GM19463 (cell line): ENCODE measurements around the gene SMIM8.

Experiments
- ATAC-seq: cut with Tn5 transposase; IDR thresholded peaks from one replicate; pipeline ENCODE4 v1.9.1; 2021; ENCODE audit warnings: mild to moderate bottlenecking, moderate library complexity; ENCODE audit not compliant: unreplicated experiment

SMIM8 gene

DNA sequence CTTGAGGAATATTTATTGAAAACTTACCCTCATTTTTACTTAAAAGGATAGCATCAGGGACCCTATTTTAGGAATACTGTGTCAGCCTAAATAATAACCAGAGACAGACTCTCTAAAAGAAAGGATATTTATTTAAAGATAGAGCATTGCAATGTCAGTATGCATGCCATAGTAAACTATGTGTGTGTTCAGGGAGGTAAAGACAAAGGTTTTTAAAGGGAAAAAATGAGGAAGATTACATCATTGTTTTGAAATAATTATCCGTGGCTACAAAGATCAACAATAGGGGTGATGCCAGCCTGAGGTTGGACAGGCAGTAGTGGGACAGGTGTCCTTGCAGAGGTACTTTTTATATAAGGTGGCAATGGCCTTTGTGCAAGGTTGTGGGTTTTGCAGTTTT lies 61.6 kb downstream of the SMIM8 start:
- no peak for ATAC-seq

- no peak for ATAC-seq
Measured at GRCh38 chr6:87384449-87384848, 62.1 kb downstream of the SMIM8 start.

DNA sequence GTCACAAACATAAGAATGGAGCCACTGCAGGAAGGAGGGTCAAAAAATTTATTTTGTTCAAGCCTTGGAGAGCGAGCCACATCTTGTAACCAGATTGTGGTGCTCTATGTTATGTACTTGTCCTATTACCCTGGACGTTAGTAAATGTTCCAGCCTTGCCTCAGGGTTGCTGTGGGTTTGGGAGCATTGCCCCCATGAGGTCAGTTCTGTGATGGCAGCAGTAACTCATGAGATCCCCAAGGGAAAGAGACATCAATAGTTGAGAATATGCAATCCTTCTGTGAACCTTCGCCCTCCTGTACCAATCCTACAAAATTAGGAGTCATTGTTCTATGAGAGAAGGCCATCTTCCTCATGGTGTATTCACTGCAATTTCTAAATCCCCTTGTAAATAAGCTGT lies 68.9 kb downstream of the SMIM8 start:
- ATAC-seq: peak; percentile 77
